SK-N-SH treated with all-trans-retinoic acid at 6 μM for 48 hours (cell line): ENCODE results near the gene MYO5C.

Experiments used
- ATAC-seq: fragments of 200-7000 bp; cut with Tn5 transposase; 3 replicates; pipeline ENCODE4 v1.9.1; 2020; ENCODE audit warnings: mild to moderate bottlenecking, moderate library complexity
- ARNTL ChIP-seq: fragments of 450-650 bp; formaldehyde crosslinking; IDR thresholded peaks from 2 replicates; pipeline ENCODE4 v1.5.0; 2020; ENCODE audit warnings: low read depth, mild to moderate bottlenecking, moderate library complexity, borderline replicate concordance
- BACH2 ChIP-seq: fragments of 250-450 bp; sonication (Bioruptor Pico); IDR thresholded peaks from 2 replicates; pipeline ENCODE4 v1.9.0; 2021; ENCODE audit warnings: mild to moderate bottlenecking, borderline replicate concordance
- CSDC2 ChIP-seq: fragments of 250-450 bp; sonication (Bioruptor Pico); IDR thresholded peaks from 2 replicates; pipeline ENCODE4 v1.5.0; 2020; ENCODE audit warnings: mild to moderate bottlenecking, moderate library complexity
- ESRRG ChIP-seq: fragments of 250-450 bp; sonication (Bioruptor Pico); IDR thresholded peaks from 2 replicates; pipeline ENCODE4 v1.6.1; 2021; ENCODE audit warnings: mild to moderate bottlenecking
- GLIS3 ChIP-seq: fragments of 250-450 bp; sonication (Bioruptor Pico); IDR thresholded peaks from 2 replicates; pipeline ENCODE4 v1.5.0; 2020; ENCODE audit warnings: mild to moderate bottlenecking, moderate library complexity
- ISL1 ChIP-seq: fragments of 250-450 bp; sonication (Bioruptor Pico); IDR thresholded peaks from 2 replicates; pipeline ENCODE4 v2.1.2; 2022; ENCODE audit warnings: mild to moderate bottlenecking, moderate library complexity
- OSR1 ChIP-seq: fragments of 250-450 bp; sonication (Bioruptor Pico); IDR thresholded peaks from 2 replicates; pipeline ENCODE4 v1.8.0; 2022; ENCODE audit warnings: moderate library complexity, mild to moderate bottlenecking, inconsistent platforms
- POU6F1 ChIP-seq: fragments of 250-450 bp; sonication (Bioruptor Pico); IDR thresholded peaks from 2 replicates; pipeline ENCODE4 v1.8.0; 2021; ENCODE audit warnings: low read depth, mild to moderate bottlenecking, moderate library complexity, borderline replicate concordance
- PPARA ChIP-seq: fragments of 250-450 bp; sonication (Bioruptor Pico); IDR thresholded peaks from 2 replicates; pipeline ENCODE4 v1.5.0; 2020; ENCODE audit warnings: mild to moderate bottlenecking, borderline replicate concordance
- RARB ChIP-seq: fragments of 250-450 bp; sonication (Bioruptor Pico); IDR thresholded peaks from 2 replicates; pipeline ENCODE4 v1.8.0; 2021; ENCODE audit warnings: mild to moderate bottlenecking, moderate library complexity
- SNAI2 ChIP-seq: fragments of 250-450 bp; sonication (Bioruptor Pico); IDR thresholded peaks from 2 replicates; pipeline ENCODE4 v1.5.0; 2020; ENCODE audit warnings: mild to moderate bottlenecking, moderate library complexity
- TCF4 ChIP-seq: fragments of 250-450 bp; sonication (Bioruptor Pico); IDR thresholded peaks from 2 replicates; pipeline ENCODE4 v1.8.0; 2021; ENCODE audit warnings: mild to moderate bottlenecking, moderate library complexity, borderline replicate concordance
- TOX ChIP-seq: fragments of 250-450 bp; sonication (Bioruptor Pico); IDR thresholded peaks from 2 replicates; pipeline ENCODE4 v1.8.0; 2021; ENCODE audit warnings: mild to moderate bottlenecking, moderate library complexity, borderline replicate concordance
- TSHZ2 ChIP-seq: fragments of 250-450 bp; sonication (Bioruptor Pico); IDR thresholded peaks from 2 replicates; pipeline ENCODE4 v1.5.0; 2020; ENCODE audit warnings: mild to moderate bottlenecking, moderate library complexity
- ZC3H10 ChIP-seq: fragments of 250-450 bp; sonication (Bioruptor Pico); IDR thresholded peaks from 2 replicates; pipeline ENCODE4 v1.5.1; 2021; ENCODE audit warnings: mild to moderate bottlenecking, moderate library complexity
- ZFP3 ChIP-seq: fragments of 250-450 bp; sonication (Bioruptor Pico); IDR thresholded peaks from 2 replicates; pipeline ENCODE4 v1.5.0; 2020; ENCODE audit warnings: mild to moderate bottlenecking, moderate library complexity
- ZFP30 ChIP-seq: fragments of 450-650 bp; formaldehyde crosslinking; IDR thresholded peaks from 2 replicates; pipeline ENCODE4 v1.5.0; 2022; ENCODE audit warnings: mild to moderate bottlenecking, moderate library complexity
- ZNF565 ChIP-seq: fragments of 450-650 bp; formaldehyde crosslinking; conservative IDR thresholded peaks from 2 replicates; pipeline ENCODE4 v1.5.0; 2020; ENCODE audit warnings: low read depth, mild to moderate bottlenecking, moderate library complexity
- ZNF70 ChIP-seq: fragments of 450-650 bp; formaldehyde crosslinking; IDR thresholded peaks from 2 replicates; pipeline ENCODE4 v1.5.0; 2020; ENCODE audit warnings: mild to moderate bottlenecking, moderate library complexity
- ZNF8 ChIP-seq: fragments of 450-650 bp; formaldehyde crosslinking; IDR thresholded peaks from 2 replicates; pipeline ENCODE4 v1.5.0; 2020; ENCODE audit warnings: mild to moderate bottlenecking, moderate library complexity
- TF ChIP-seq, protein P1 (sequence below): fragments of 250-450 bp; sonication (Bioruptor Pico); IDR thresholded peaks from 2 replicates; pipeline ENCODE4 v1.8.0; 2020; ENCODE audit warnings: mild to moderate bottlenecking, moderate library complexity, borderline replicate concordance
- TF ChIP-seq, protein P2 (sequence below): fragments of 250-450 bp; sonication (Bioruptor Pico); IDR thresholded peaks from 2 replicates; pipeline ENCODE4 v1.5.1; 2021; ENCODE audit warnings: mild to moderate bottlenecking, moderate library complexity
- TF ChIP-seq, protein P3 (sequence below): fragments of 250-450 bp; sonication (Bioruptor Pico); IDR thresholded peaks from 2 replicates; pipeline ENCODE4 v1.5.1; 2020; ENCODE audit warnings: low read depth, mild to moderate bottlenecking, moderate library complexity

Gene MYO5C

GRCh38 chr15:52283281-52283680 is 12.3 kb downstream of the MYO5C start:
- ATAC-seq: no peak
- no peak for TF ChIP-seq OSR1
- no peak for TF ChIP-seq ZNF565 (CRISPR knock-in tag)
- TF ChIP-seq, protein P1, sequence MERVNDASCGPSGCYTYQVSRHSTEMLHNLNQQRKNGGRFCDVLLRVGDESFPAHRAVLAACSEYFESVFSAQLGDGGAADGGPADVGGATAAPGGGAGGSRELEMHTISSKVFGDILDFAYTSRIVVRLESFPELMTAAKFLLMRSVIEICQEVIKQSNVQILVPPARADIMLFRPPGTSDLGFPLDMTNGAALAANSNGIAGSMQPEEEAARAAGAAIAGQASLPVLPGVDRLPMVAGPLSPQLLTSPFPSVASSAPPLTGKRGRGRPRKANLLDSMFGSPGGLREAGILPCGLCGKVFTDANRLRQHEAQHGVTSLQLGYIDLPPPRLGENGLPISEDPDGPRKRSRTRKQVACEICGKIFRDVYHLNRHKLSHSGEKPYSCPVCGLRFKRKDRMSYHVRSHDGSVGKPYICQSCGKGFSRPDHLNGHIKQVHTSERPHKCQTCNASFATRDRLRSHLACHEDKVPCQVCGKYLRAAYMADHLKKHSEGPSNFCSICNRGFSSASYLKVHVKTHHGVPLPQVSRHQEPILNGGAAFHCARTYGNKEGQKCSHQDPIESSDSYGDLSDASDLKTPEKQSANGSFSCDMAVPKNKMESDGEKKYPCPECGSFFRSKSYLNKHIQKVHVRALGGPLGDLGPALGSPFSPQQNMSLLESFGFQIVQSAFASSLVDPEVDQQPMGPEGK: no peak
- TF ChIP-seq ARNTL: no peak
- no peak for TF ChIP-seq ZNF70
- no peak for TF ChIP-seq RARB (CRISPR knock-in tag)
- TF ChIP-seq TCF4 (CRISPR knock-in tag): no peak
- TF ChIP-seq TSHZ2 (CRISPR knock-in tag): no peak
- TF ChIP-seq GLIS3 (CRISPR knock-in tag): no peak
- TF ChIP-seq BACH2: no peak
- no peak for TF ChIP-seq ZNF8 (CRISPR knock-in tag)
- no peak for TF ChIP-seq ESRRG
- no peak for TF ChIP-seq ZFP3 (CRISPR knock-in tag)
- TF ChIP-seq POU6F1 (CRISPR knock-in tag): no peak
- no peak for TF ChIP-seq PPARA (CRISPR knock-in tag)
- TF ChIP-seq TOX: no peak
- no peak for TF ChIP-seq ZC3H10 (CRISPR knock-in tag)
- no peak for TF ChIP-seq ZFP30 (CRISPR knock-in tag)
- TF ChIP-seq, protein P2, sequence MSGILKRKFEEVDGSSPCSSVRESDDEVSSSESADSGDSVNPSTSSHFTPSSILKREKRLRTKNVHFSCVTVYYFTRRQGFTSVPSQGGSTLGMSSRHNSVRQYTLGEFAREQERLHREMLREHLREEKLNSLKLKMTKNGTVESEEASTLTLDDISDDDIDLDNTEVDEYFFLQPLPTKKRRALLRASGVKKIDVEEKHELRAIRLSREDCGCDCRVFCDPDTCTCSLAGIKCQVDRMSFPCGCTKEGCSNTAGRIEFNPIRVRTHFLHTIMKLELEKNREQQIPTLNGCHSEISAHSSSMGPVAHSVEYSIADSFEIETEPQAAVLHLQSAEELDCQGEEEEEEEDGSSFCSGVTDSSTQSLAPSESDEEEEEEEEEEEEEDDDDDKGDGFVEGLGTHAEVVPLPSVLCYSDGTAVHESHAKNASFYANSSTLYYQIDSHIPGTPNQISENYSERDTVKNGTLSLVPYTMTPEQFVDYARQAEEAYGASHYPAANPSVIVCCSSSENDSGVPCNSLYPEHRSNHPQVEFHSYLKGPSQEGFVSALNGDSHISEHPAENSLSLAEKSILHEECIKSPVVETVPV (CRISPR knock-in tag): no peak

DNA sequence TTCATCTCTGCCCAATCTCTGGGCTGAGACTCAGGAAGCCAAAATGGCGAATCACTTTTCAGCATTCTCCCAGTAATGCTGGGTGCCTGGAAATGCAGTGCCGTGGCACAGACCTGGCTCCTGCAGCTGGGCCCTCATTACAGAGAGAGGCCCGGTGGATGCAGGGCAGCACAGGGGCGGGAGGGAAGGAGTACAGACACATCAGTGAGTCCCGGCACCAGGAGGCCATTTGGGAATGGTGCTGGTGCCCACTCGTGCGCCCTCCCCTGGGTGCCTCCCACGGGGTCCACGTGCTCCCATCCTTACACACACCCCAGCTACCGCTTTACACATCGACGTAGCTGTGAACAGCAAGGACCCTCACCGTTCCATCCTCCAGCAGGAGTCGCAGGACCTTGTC is 13.2 kb downstream of the MYO5C start:
- no peak for ATAC-seq
- TF ChIP-seq, protein P1: no peak
- no peak for TF ChIP-seq TOX
- TF ChIP-seq ZFP30 (CRISPR knock-in tag): no peak
- TF ChIP-seq ZC3H10 (CRISPR knock-in tag): no peak
- no peak for TF ChIP-seq GLIS3 (CRISPR knock-in tag)
- no peak for TF ChIP-seq ISL1 (CRISPR knock-in tag)
- TF ChIP-seq SNAI2 (CRISPR knock-in tag): no peak
- TF ChIP-seq ZNF565 (CRISPR knock-in tag): no peak
- no peak for TF ChIP-seq CSDC2 (CRISPR knock-in tag)
- TF ChIP-seq, protein P2 (CRISPR knock-in tag): no peak
- TF ChIP-seq PPARA (CRISPR knock-in tag): no peak
- no peak for TF ChIP-seq TSHZ2 (CRISPR knock-in tag)
- no peak for TF ChIP-seq BACH2
- no peak for TF ChIP-seq RARB (CRISPR knock-in tag)
- TF ChIP-seq, protein P3, sequence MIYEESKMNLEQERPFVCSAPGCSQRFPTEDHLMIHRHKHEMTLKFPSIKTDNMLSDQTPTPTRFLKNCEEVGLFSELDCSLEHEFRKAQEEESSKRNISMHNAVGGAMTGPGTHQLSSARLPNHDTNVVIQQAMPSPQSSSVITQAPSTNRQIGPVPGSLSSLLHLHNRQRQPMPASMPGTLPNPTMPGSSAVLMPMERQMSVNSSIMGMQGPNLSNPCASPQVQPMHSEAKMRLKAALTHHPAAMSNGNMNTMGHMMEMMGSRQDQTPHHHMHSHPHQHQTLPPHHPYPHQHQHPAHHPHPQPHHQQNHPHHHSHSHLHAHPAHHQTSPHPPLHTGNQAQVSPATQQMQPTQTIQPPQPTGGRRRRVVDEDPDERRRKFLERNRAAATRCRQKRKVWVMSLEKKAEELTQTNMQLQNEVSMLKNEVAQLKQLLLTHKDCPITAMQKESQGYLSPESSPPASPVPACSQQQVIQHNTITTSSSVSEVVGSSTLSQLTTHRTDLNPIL (CRISPR knock-in tag): no peak
- no peak for TF ChIP-seq ESRRG
- TF ChIP-seq ARNTL: no peak
